GM12892 (cell line): Measurements from ENCODE around the gene BROX.

Source experiments
- POLR2A ChIP-seq: IDR thresholded peaks from 2 replicates; pipeline ENCODE4 v1.6.1; 2011; ENCODE audit warnings: low read depth, low read length, control low read depth
- POLR2AphosphoS5 ChIP-seq: IDR thresholded peaks from 2 replicates; pipeline ENCODE4 v1.6.1; 2011; ENCODE audit warnings: low read depth, low read length, control low read depth

- TF ChIP-seq POLR2A (no peak), POLR2AphosphoS5 (no peak)
Observed at GRCh38 chr1:222665964-222666363, 46.4 kb upstream of the BROX start.
